Body of pancreas (tissue), 4 donors: ENCODE measurements around the gene CLOCK.

Experiments
- POLR2A ChIP-seq, 3 donors: fragments of 450-650 bp; IDR thresholded peaks; one replicate each; pipeline ENCODE4 v1.6.1; 2016; ENCODE audit warnings: antibody characterized with exemption in 3 of 3, mild to moderate bottlenecking in 2 of 3
- TF ChIP-seq, protein P1 (sequence below), 7 experiments: fragments of 450-650 bp in 4 of 7; fragments of 200-600 bp in 3 of 7; sonication (generic) in 3 of 7; IDR thresholded peaks; one replicate each; pipeline ENCODE4 v1.5.1; 2016 to 2019; ENCODE audit warnings: antibody characterized with exemption in 7 of 7

DNA sequence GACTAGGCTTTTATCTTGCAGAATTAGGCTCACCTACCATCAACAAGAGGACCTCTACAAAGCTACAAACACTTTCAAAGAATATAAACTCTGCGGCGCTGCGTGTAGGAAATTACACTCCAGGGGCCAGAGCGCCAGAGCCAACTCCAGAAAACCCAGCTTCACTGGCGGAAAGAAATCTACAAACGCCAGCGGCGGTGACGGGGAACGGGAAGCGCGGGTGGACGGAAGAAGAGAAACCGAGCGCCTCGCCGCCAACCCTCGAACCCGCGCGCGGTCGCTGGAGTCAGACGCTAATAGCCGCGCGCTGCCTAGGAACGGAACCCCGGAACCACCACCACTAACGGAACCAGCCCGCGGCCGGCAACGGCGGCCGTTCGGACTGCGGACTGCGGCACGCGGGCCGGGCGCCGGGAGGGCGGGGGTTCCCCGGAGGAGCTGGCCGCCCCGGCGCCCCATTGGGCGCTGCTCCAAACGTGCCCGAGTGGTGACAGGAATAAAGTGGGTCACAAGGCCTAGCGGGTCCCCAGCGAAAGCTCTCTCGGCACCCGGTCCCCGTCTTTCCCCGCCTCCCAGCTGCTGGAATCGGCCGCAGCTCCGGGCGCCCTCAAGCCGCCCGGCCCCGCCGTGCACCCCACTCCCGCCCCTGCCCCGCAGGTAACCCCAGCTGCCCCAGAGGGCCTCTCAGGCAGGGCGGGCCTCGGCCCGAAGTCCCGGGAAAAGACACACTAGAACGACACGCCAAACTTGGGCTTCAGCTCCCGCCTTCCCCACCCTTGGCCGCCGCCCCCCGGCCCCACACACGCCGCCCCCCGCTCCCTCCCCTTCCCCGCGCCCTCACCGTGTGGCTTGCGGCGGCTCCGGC, 836 bp downstream of the CLOCK start:
- peak; percentile 39 to 59 (median 54) for TF ChIP-seq POLR2A (IDR thresholded peaks at IDR 0.05)
- TF ChIP-seq, protein P1, sequence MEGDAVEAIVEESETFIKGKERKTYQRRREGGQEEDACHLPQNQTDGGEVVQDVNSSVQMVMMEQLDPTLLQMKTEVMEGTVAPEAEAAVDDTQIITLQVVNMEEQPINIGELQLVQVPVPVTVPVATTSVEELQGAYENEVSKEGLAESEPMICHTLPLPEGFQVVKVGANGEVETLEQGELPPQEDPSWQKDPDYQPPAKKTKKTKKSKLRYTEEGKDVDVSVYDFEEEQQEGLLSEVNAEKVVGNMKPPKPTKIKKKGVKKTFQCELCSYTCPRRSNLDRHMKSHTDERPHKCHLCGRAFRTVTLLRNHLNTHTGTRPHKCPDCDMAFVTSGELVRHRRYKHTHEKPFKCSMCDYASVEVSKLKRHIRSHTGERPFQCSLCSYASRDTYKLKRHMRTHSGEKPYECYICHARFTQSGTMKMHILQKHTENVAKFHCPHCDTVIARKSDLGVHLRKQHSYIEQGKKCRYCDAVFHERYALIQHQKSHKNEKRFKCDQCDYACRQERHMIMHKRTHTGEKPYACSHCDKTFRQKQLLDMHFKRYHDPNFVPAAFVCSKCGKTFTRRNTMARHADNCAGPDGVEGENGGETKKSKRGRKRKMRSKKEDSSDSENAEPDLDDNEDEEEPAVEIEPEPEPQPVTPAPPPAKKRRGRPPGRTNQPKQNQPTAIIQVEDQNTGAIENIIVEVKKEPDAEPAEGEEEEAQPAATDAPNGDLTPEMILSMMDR (IDR thresholded peaks at IDR 0.05), result no peak
